HTERT RPE-1 (cell line): ENCODE results near the gene FAM240A.
"Not testable (repeated sequence)": the region's sequence is repeated elsewhere in the genome, so short reads cannot be mapped to it uniquely, and the experiment has no call there.

Source experiments
- in situ Hi-C: fragments of 300-500 bp; cut with MboI; formaldehyde crosslinking; loops from 4 replicates; pipeline ENCODE4 v1.14.3; 2020; ENCODE audit warnings: low sequenced_read_pairs

FAM240A gene

DNA sequence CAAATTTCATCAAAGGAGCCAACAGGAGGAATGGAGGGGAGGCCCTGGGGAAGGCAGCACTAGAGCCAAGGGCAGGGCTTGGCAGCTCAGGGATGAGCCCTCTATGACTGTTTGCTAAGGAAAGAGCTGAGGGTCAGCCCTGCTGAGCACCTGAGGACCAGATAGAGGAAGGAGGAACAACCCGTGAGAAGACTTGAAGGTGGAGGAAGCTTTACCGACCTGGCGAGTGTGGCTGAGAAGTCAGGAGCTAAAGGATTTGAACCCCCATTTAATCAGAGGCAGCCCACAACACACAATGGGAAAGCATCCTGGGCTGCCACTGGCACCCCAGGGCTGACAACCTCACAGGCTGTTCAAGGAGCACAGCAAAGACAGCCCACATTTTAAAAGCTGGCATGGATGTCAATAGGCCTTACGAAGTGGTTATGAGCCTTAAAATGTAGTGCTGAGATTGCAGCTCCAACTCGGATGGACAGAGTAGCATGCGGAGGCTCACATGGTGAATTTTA lies 25.5 kb upstream of the FAM240A start:
- in situ Hi-C loops: no loop called here

DNA sequence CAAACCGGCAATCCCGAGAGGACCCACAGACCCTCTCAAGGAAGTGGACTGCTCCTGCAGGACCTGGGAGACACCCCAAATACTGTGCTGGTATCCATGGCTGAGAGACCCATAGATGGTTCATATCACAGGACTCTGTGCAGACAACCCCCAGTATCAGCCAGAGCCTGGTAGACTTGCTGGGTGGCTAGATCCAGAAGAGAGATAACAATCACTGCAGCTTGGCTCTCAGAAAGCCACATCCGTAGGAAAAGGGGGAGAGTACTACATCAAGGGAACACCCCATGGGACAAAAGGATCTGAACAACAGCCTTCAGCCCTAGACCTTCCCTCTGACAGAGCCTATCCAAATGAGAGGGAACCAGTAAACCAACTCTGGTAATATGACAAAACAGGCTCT lies 25.1 kb upstream of the FAM240A start:
- in situ Hi-C loops: not testable (repeated sequence)

DNA sequence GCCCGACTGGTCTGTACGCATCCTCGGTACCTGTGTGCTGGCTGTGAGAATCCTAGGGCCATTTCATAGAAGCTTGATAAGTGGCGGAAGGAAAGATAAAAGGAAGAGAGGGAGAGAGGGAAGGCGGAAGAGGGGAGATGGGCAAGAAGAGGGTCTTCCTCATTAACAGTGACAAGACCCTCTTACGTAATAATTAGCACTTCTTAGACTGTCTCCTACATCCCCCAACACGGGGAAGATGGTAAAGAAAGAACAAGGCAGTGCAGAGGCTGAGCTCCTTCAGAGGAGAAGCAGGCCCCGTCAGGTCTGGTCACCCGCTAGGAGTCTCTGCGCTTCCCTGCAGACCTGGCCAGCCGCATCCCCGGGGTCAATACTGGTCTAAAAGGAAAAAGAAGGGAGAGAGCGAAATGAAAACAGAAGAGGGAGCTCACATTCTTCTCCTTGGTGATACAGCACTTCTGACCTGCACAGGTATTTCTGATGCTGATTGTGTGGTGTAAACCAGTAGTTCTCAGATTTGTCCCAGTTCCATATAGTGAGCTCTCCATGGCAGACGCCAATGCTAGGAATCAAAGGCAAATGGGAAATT lies 19.0 kb upstream of the FAM240A start:
- in situ Hi-C loops: no loop called here

- in situ Hi-C loops: no loop called here
Measured at GRCh38 chr3:46593979-46594378, 18.3 kb upstream of the FAM240A start.

DNA sequence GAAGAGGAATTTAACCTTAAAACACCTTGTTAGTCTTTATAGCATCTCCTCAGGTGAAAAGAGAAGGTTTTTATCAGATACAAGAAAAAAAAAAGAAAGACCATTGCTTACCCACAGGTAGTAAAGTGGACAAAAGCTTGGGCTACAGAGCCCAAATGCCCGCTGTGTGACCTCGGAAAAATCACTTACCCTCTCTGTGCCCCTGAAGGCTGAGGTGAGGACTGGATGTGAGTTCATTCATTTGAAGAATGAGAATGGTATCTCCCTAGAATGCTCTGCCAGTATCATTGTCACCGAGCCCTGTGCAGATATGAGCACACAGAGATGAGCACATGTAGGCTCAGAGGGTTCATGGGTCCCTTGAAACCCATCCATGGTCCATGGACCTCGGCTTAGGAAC lies 17.6 kb upstream of the FAM240A start:
- in situ Hi-C loops: no loop called here

DNA sequence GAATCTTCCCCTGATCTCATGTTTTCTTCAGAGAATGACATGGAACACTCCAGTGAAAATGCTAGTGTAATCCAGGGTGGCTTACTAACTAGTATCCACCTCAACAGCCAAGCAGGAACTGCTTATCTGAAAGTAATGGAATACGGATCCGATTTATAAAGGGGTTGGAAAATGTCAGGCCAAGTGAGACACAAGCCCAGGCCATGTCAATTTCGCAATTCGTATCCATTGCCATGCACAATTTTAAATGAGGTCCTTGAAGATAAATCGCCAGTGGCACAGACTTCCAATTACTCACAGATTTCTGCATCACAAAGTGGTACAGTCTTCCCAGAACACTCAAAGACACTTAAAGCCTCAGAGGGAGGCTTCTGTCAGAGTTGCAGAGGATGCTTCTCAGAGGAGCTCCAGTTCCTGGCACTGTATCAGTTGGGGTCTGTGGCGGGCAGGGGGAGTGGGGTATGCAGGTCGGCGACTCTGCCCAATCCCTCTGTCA lies 16.5 kb upstream of the FAM240A start:
- in situ Hi-C loops: no loop called here

DNA sequence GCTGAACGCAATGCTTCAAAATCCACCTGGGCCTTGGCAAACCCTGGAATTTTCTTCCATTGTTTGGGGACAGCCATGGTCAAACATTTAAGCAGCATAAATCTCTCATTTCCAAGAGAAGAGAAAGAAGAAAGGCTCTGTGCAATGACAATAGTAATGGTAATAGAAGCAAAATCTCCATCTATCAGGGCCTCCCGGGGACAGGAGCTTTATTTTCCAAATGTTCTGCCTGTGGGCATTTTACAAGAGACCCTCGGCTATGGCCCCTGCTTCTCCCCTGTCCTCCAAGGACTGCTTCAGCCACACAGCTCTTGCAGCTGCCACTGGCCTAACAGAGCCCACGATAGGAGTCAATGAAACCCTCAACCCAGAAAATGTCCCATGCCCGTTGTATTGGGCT lies 12.7 kb upstream of the FAM240A start:
- in situ Hi-C loops: no loop called here

- in situ Hi-C loops: no loop called here
Measured at GRCh38 chr3:46603446-46604046, 8.8 kb upstream of the FAM240A start.

DNA sequence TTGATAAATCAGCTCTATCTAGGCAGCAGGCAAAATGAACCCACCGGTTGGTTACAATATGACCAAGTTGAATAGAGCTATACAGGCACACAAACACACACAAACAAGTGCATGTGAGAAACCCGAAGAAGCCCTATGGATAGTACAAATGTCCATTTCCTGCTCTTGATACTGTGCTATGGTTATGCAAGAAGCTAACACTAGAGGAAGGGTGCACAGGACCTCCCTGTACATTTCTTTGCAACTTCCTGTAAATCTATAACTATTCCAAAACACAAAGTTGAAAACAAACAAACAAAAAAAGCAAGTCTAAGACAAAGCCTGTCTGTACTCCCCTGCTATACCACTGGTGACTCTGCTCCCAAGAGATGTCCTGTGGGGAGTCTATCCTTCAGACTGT lies 8.2 kb upstream of the FAM240A start:
- in situ Hi-C loops: no loop called here

DNA sequence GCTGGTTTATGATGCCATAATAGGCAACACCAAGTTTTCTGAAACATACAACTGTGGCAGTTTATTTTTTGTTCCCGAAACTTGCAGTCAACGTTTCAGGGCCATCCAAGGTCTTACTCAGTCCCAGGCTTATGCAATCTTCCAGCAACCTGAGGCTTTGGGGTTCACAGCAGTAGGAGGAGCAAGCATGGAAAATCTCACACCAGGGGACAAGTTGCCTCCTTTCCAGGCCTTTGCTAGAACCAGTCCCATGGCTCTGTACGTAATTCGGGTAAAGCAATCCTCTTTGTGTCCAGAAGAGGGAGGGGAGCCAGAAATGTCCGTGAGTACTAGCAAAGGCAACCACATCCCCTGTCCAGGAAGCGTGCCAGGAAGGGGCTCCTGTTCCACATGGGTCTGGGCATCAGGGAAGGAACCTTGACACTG lies 4.7 kb upstream of the FAM240A start:
- in situ Hi-C loops: no loop called here

GRCh38 chr3:46609212-46609721 lies 3.1 kb upstream of the FAM240A start:
- in situ Hi-C loops: no loop called here

DNA sequence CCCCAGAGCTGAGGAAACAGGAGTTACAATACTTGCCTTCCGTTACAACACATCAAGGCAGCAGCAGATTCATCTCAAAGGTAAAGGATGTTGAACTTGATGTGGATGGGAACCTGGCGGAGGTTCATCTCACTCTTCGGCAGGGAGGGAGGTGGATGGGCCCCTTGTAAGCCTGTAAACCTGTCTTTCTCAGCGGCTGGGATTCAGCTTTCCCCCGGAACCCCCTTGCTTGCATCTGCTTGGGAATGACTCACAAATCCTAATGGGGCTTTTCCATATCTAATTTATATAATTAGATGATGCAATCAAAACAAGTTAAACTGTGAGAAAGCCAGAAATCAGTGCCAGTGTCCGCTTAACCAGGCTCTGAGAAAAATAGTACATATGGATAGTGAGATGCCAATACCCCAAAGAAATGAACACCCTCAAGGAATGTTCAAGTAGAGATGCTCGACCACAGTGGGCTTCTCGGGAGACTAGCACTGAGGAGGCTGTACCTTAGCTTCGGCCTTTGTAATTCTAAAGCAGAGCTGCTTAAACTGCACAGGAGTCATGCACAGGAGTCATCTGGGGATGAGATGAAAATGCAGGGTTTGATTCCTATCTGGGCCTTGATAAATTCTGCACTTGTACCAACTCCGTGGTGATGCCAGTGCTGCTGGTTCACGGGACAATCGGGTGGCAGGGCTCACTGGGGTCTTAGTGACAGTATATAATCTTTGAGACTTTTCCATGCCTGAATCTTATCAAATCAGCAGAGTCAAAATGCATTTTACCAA lies 2.2 kb upstream of the FAM240A start:
- in situ Hi-C loops: no loop called here

- in situ Hi-C loops: no loop called here
Measured at GRCh38 chr3:46613313-46614005, 1.1 kb downstream of the FAM240A start.

GRCh38 chr3:46614431-46614830 lies 2.1 kb downstream of the FAM240A start:
- in situ Hi-C loops: no loop called here

DNA sequence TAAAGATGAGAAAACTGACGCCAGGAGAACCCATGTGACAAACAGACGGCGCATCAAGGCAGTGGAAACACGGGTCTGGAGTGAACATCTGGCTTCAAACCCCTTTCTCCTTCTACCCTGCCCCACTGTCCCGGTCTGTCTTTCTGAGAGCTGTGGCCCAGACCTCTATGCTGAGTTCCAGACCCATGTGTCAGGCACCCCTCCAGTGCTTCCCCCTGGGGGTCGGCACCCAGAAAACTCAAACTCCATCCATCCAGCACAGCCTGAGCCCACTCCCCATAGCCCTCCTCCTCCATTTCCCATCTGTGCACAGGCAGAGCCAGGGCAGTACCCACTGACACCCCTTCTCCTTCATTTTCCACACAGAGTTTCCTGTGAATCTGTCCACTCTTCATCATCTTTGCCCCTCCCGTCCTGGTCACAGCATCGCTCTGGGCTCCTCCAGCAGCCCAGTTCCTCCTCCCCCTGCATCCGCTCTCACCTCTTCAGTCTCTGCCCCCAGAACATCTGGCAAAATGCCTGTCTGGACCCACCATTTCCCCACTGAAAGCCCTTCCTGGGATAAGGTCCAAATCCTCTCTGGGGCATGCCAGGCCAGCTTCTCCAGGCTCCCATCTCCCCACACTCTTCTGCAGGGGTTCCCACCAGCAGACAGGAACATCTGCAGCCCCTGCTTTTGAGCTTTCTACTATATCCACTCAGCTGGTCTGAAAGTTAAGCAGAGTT lies 2.9 kb downstream of the FAM240A start:
- in situ Hi-C loops: no loop called here

- in situ Hi-C loops: no loop called here
Measured at GRCh38 chr3:46615976-46616375, 3.7 kb downstream of the FAM240A start.

DNA sequence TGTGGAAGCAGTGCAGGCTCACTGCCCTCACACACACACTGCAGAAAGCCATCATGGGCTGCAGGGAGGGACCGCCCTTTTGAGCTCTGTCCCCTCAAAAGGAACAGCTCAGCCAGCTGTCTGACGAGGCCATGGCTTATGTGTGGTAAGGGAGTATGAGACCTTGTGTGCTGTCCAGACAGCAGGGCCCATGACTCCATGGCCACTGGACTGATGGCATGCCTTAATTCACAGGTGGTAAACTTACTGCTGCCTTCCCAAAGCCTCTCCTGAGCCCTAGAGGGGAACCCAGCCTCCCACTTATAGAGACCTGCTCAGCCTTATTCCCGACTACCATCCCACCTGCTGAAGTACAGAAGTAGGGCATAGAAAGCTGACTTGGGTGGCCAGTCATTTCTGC lies 5.6 kb downstream of the FAM240A start:
- in situ Hi-C loops: no loop called here

- in situ Hi-C loops: no loop called here
Measured at GRCh38 chr3:46619845-46620778, 7.8 kb downstream of the FAM240A start.

GRCh38 chr3:46624533-46624932 lies 12.2 kb downstream of the FAM240A start:
- in situ Hi-C loops: no loop called here
